Measurements from ENCODE around the gene GBX1.

The GBX1 gene

DNA sequence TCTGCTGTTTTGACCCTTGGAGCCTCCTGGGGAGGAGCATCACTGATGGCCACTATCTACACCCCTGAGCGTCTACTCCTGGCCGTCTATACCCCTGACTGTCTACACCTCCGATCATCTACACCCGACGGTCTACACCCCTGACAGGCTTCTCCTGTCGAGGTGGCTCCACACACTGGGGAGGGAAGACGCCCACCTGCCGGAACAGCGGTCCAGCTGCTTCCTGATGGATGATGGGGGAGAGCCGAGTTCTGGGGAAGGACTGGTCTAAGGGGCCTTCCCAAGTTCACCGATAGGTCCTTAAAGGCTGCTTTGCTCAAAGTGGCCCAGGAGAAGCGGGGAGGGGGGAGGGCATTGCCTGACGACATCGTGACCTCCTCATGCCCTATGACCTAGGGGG, 39.4 kb downstream of the GBX1 start:
- DNase-seq (ENCODE audit: low read depth in 3 of 3), result no peak

DNA sequence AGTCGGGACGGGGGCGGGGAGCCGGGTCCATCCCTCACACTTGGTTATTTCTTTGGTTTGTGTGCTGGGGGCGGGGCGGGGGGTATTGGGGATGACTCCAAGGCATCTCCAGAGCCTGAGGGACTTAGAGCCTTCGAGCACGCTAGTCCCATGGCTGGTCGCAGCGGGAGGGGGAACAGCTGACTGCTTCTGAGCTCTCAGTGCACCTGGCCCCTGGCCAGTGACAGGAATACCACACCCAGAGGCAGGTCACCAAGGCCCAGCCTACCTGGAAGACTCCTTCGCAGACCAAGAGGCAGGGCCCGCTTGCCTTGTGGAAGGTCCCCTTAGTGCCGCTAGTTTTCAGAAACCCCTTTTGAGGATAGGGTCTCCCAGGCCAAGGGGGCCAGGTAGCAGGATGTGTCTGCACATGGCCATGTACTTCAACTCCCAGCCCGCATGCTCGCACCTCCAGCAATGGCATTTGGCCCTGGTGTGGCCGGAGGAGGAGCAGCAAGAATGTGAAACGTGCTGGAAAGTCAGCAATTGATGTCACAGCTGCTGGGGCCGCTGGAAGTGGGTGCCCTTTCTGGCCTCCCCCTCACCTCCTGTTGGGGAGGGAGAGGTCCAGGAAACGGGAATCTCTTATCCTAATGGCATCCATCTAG, 40.9 kb downstream of the GBX1 start:
- DNase-seq (ENCODE audit: low read depth in 3 of 3), result no peak

DNA sequence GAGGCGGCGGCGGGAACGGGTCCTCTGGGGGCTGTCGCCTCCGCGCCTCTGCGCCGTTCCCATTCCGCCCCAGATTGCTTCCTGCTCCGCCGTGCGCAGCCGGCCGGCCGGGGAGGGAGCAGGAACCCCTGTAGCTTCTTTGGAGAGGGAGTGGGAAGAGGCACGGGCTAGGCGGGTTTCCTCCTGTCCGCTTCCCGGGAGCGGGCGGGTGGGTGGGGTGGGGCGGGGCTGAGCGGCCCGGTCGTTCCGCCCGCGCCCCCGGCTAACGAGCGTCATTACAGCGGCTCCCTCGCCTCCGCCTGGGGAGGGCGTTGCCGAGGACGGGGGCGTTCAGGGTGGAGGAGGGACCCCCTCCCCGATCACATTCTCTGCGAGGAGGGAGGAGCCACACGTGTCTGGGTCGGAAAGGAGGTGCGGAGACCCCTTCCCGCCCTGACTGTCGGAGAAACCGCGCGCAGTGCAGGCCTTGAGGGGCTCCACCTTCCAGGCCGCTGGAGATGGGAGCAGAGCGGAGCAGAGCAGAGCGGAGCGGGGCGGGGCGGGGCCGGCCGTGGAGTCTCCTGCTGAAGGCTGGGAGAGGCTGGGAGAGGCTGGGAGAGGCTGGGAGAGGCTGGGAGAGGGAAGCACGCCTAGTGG, 41.5 kb downstream of the GBX1 start:
- no peak for DNase-seq (ENCODE audit: low read depth in 3 of 3)

DNA sequence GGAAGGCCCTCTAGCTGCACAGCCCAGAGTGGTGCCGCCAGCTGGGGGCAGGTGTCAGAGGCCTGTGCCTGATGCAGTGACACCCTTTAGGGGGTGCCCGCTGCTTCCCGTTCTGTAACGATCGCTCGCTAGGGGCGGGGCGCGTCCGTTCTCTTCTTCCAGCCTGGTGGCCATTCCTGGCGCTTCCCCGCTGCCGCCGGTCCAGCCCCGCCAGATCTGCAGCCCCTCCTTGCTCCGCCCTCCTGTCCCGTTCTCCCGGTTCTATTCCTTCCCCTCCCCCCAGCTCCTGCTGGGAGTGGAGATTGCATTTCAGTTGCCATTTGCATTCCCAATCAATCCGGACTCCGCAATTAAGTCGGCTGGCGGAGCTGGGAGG, 42.0 kb downstream of the GBX1 start:
- DNase-seq (ENCODE audit: low read depth in 3 of 3), result no peak

DNA sequence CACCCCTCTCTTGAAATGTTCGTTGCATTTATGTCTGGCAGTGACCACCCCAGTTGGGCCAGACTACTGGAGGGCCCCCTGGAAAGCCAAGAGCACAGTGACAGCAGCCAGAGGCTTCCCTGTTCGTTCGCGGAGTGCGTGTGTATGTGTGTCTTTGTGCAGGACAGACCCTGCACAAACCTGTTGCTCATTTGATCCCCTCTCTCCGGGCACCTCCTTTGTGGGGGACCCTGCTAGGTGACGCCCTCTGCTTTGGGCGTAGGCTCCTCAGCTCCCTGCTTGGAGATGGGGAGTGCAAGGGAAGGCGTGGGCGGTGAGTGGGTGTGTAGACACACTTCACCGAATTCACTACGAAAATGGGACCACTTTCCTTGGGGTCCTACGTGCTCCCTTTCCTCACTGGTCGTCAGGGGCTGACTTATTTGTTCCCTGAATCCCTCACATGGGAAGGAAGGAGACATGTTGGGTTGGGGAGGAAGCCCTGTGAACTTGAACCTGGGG, 42.5 kb downstream of the GBX1 start:
- no peak for DNase-seq (ENCODE audit: low read depth in 3 of 3)

DNA sequence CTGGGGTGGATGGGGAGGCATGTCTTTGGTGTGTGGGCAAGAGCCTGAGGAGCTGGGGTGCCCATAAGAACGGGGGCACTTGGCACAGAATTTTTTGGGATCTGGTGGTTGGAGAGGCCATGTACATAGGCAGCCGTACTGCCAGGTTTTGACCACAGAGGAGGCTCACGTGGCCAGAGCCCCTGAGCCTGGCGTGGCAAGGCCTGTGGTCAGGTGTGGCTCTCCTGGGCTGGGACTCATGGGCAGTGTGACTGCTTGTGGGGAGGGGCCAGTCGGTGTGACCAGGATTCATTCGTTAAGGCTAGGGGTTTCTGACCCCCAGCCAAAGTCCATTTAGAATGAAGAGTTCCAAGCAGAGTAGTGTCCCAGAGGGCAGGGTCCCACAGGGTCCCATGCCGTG, 43.0 kb downstream of the GBX1 start:
- DNase-seq (ENCODE audit: low read depth in 3 of 3), result no peak

DNA sequence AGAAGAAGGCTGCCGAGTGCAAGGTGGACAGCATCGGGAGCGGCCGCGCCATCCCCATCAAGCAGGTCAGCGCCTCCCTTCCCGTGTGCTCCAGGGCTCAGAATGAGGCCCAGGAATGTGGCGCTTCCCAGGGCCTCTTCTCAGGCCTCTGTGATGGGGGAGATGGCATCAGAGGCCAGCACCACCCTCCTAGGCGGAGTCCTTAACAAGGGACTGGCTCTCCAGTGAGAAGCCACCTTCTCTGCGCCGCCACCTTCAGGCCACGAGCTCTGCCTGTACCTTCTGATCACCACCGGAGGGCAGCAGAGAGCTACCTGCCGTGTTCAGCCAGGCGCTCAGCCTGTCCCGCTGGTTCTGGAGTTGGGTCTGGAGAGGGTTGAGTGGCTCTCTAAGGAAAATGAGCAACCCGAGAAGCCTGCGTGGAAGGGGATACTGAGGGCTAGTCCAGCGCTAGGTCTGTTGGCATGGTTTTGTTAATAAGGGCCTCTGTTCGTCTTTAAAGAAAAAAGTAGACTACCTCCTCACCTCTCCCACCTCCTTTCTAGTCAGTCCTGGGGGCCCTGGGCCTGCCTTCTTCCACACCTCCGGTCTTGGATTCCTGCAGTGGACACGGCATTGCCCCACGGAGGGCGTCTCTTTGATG, 43.6 kb downstream of the GBX1 start:
- peak; percentile 67 to 85 (median 79) for DNase-seq (ENCODE audit: low read depth in 3 of 3)

DNA sequence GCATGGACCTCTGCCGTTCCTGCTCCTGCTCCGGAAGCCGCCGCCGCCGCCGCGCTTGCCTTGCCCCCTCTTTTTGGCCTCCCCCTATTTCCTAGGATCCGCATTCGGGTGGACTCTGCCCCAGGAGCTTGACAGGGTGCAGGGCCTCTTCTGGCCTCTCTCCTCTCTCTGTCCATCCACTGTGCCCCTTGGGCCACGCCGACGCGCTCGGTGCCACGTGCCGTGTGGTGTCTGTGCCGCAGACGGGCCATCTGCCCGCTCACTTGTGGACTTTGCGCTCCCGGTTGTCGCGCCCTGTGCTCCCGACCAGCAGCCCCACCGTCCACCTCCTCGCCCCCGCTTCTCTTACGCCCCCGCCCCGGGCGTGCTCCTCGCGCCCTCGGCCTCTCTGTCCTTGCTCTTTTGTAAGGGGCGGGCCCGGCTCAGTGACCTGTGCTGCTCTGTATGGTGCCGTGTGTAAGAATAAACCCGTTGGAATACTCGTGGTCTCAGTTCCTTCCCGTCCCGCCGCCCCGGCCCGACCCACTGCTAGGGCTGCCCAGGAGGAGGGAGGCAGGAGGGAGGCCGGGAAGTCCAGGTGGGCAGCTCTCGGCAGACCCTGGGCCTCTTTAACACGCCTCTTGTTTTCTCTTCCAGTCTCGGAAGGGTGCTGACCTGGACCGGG, 44.2 kb downstream of the GBX1 start:
- no peak for DNase-seq (ENCODE audit: low read depth in 3 of 3)

DNA sequence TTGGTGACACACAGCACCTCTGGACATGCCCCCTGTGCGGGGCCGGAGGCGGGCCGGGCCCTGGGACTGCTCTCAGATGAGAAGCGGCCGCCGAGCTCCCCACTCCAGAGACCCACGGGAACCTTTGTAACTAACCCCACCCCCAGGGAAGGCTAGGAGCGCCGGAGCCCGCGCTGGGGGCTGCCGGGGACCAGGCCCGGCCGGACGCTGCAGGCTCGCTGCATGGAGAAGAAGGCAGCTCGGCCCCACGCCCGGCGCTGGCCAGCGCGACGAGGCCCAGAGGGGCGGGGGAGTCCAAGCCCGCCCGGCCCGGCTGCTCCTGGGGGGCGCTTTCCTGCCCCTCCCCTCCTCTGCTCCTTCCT, 44.7 kb downstream of the GBX1 start:
- no peak for DNase-seq (ENCODE audit: low read depth in 3 of 3)

DNA sequence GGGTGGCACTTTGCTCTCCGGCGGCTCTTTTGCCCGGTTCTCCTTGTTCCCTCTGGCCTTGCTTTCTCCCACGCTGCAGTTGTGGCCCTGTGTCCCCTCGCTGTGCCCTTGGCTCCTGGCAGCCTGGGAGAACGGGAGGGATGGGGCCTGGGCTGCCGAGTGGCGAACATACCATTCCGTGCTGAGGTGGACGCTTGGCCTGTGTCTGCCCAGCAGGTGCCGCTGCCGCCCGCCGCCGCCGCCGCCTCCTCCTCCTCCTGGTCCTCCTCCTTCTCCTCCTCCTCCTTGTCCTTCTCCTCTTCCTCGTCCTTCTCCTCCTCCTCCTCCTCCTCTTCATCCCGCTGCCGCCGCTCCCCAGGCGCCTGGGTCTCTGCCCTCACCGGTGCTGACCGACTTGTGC, 45.2 kb downstream of the GBX1 start:
- no peak for DNase-seq (ENCODE audit: low read depth in 3 of 3)

DNA sequence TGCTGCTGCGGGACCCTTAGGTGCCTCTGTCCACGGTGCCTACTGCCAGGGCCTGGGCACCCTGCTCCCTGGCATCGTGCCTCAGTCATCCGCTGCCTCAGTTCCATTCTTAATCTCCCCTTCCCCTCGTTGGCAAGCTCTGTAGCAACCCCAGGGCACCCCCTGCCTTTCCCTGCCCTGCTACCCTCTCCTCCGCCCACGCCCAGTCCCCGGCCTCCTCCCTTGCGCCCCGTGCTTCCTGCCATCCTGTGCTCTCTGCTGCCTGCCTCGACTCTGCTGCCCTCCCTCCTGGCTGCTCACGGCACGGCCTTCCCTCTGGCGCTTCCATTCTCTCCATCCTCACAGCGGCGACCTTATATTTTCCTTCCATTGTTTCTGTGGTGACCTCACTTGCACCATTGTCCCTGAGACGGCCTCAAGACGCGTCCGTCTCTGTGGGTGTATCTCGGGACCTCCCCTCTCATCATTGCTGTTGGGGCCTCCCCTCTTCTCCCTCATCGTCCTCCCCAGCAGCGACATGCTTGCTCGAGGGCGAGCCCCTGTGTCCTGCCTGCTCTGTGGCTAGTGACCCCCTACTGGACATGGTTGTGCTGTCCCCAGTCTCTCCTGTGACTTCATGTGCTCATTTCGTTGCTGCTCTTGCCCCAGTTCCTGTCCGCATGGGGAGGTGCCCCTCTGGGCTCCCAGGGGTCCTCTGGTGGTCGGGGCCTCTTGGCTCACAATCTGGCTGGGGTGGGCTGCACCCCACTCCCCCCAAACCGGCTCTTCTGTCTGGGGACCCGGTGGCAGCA, 45.9 kb downstream of the GBX1 start:
- no peak for DNase-seq (ENCODE audit: low read depth in 3 of 3)

DNA sequence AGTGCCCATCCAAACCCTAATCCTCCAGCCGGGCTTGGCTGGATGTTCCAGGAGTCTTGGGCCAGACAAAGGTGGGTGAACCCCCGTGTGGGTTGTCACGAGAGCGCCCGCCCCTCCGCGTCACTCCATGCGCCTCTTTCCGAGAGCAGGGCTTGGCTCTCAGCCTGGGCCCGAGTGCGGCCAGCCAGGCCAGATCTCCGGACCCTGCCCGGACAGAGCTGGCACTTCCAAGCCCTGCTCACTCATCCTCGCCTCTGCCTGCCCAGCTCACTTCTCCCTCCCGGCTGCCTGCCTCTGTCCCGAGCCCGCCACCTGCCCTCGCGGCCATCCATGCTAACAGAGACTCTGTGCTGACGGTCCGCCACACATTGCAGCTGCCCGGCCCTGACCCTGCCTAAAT, 46.6 kb downstream of the GBX1 start:
- DNase-seq (ENCODE audit: low read depth in 3 of 3), result no peak

DNA sequence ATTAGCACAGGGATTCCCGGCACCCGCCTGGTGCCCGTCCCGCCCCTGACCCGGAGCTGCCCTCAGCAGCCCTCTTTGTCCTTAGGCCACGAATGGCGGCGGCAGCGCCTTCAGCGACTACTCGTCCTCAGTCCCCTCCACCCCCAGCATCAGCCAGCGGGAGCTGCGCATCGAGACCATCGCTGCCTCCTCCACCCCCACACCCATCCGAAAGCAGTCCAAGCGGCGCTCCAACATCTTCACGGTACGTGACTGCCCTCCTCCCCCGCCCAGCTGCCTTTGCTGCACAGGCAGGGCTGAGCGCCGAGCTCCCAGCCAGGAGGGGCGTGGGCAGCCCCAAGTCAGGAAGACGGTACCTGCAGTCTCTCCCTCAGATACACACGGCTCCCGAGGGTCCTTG, 47.6 kb downstream of the GBX1 start:
- no peak for DNase-seq (ENCODE audit: low read depth in 3 of 3)

DNA sequence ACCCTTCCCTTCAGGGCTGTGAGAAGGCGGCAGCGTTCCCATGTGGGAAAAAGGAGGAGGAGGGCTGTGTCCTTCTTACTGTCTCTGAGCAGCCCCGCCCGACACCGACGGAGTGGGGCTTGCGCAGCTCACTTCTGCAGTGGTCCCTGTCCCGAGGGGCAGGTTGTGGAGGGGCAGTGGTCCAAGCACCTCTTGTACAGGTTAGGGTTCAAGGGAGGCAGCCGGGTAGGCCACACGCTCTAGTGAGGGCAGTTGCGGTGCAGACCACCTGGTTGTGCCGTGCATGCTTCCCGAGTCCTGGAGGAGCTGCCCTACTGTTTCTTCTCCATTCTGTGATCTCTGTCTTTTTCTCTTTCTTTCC, 48.5 kb downstream of the GBX1 start:
- DNase-seq (ENCODE audit: low read depth in 3 of 3), result no peak

DNA sequence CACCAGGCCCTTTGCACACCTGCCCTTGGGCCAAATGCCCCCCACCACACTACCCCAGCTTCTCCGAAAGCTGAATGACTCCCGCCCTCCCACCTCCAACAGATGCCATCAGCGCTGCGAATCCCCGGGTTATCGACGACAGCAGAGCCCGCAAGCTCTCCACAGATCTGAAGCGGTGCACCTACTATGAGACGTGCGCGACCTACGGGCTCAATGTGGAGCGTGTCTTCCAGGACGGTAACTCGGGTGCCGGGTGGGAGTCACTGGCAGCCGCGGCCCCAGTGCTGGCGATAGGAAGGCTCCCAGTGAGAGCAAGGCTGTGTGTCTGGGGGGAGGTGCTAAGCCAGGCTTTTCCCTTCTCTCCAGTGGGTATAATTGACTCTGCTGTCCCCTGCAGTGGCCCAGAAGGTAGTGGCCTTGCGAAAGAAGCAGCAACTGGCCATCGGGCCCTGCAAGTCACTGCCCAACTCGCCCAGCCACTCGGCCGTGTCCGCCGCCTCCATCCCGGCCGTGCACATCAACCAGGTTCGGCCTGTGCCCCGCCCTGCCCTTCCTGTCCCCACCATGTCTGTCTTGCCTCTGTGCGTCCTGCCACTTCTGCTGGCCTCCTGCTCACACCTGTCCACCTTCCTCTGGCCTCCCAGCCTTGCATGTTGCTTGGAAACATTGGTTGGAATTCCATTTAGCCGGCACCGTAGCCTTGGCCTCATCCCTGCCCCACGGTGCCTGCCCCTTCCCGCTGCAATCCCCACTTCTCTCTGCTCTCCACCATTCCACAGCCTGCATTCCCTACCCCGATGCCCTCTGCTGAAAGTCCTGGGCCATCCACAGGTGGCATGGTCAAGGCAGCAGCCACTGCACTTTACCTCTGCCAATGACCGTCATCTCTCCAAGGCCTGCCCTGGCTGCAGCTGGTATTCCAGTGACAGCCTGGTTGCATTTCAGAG, 49.1 kb downstream of the GBX1 start:
- DNase-seq (ENCODE audit: low read depth in 3 of 3), result no peak

DNA sequence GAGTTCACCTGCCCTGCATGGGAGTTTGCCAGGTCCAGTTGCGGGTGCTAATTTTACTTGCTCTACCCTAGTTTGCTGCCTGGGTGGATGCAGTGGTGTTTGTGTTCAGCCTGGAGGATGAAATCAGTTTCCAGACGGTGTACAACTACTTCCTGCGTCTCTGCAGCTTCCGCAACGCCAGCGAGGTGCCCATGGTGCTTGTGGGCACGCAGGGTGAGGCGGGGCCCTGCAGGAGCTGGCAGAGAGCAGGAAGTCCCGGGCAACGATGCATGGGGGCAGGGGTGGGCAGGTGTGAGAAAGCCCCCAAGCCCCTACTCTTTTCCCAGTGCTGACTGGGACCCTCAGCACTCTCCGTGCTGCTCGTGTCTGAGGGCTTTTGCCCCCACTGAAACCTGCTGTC, 49.9 kb downstream of the GBX1 start:
- DNase-seq (ENCODE audit: low read depth in 3 of 3), result no peak

DNA sequence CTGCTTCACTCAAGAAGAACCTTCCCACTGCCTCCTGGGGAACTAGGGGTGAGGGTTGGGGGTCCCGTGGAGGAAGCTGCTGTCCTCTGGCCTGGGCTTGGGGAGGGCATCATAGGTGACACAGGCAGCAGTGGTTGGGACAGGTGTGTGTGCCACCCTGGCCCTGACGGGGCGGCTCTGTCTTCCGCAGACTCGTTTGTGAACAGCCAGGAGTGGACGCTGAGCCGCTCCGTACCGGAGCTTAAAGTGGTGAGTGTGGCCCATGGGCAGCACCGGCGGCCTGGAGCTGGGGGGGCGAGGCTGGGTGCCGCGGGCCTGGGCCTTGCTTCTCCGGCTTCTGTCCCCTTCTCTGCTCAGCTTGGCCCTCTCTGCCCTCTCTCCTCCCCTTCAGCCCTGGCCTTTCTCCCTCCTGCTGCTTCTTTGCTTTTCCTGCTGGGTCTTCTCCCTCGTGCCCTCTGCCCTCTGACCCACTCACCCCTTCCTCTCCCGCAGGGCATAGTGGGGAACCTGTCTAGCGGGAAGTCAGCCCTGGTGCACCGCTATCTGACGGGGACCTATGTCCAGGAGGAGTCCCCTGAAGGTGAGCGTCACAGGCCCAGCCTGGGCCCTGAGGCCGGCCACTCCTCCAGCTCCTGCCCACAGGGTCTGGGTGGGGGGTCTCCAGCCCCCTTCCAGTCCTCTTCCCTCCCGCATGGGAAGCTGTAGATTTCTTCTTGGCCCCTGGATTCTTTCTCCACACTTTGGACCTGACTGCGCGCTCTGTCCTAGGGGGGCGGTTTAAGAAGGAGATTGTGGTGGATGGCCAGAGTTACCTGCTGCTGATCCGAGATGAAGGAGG, 50.7 kb downstream of the GBX1 start:
- DNase-seq (ENCODE audit: low read depth in 3 of 3), result no peak

DNA sequence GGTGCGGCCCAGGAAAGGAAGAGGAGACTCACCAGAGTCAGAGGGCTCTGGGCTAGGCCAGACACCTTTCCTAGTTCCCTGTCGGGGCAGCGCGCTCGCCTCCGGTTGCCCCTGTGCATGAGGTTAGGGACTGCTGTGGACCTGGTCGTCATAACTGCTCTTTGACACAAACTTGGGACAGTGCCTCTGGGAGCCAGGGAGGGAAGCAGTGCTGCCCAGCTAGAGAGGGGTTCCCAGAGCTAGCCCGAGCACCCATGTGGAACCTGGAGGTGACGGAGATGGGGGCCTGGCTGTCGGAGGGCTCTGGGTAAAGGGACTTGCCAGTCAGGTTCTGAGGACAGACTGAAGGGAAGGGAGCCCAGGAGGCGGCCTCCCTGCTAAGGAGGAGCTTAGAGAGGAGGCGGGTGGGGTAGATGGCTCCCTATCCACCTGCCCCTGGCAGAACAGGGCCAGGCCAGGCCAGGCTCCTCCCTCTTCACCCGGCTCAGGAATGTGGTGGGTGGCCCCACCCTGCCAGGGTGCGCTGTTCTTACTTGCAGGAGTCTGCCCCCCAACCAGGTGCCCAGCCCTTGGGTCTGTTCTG, 51.6 kb downstream of the GBX1 start:
- DNase-seq (ENCODE audit: low read depth in 3 of 3), result no peak

DNA sequence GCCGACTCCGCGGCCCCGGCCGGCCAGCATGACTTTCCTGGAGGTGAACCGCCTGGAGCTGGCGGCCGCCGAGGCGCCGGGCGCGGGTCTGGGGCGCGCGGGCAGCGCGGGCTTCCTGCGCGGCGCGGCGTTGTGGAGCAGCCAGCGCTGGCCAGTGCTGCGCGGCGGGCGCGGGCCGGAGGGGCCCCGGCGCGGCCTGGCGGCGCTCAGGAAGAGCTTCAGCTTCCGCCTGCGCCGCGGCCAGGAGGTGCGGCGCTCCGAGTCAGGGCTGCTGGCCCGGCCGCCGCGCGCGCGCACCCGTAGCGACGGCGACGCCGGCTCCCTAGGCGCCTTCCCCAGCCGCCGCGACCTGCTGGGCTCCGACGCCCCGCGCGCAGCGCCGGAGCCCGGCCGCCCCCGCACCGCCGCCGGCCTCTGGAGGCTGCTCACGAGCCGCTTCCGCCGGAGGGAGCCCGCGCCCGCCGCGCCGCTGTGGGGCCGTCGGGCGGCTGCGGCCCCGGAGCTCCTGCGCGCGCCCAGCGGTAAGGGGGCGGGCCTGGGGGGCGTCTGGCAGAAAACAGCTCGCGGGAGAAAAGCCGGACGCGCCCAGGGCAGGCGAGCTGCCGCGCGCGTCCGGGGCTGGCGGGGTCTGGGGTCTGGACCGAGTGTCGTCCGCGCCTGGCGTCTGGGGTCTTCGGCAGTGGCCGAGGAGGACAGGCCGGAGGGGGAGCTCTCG, 52.2 kb downstream of the GBX1 start:
- DNase-seq (ENCODE audit: low read depth in 3 of 3), result peak in 1 of 3 donors; percentile 39
